Heart left ventricle (tissue), 16 donors: ENCODE results near the gene PERM1. TPM values are rescaled to one million over a fixed set of nuclear protein-coding genes. Genes with fewer than 3 reads are reported as not detected.
A peak's percentile ranks its signal among the peaks of the same experiment; 100 is the strongest.

Experiments used
- ATAC-seq, 4 donors: fragments of 200-7000 bp; cut with Tn5 transposase; one replicate each; pipeline ENCODE4 v1.9.1; 2020 to 2022; ENCODE audit warnings: moderate library complexity in 4 of 4, mild to moderate bottlenecking in 3 of 4, moderate number of reproducible peaks in 1 of 4
- DNase-seq, 5 donors: peaks; one replicate each; pipeline ENCODE4 v3.0.0-alpha.2; 2020
- H3K27ac ChIP-seq, 12 donors: fragments of 200-600 bp; sonication (generic) in 4 of 12; one replicate each; pipeline versions ENCODE4 v1.5.0 to v1.8.0; 2016 to 2022; ENCODE audit warnings: mild to moderate bottlenecking in 2 of 12
- H3K27me3 ChIP-seq, 9 donors: fragments of 200-600 bp; sonication (generic) in 2 of 9; one replicate each; pipeline versions ENCODE4 v1.5.1 to v1.8.0; 2016 to 2022; ENCODE audit warnings: mild to moderate bottlenecking in 3 of 9
- H3K36me3 ChIP-seq, 9 donors: fragments of 200-600 bp; sonication (generic) in 2 of 9; one replicate each; pipeline versions ENCODE4 v1.5.0 to v1.8.0; 2018 to 2022; ENCODE audit warnings: mild to moderate bottlenecking in 2 of 9
- H3K4me1 ChIP-seq, 12 donors: fragments of 200-600 bp; sonication (generic) in 4 of 12; one replicate each; pipeline versions ENCODE4 v1.5.0 to v1.8.0; 2016 to 2022; ENCODE audit warnings: mild to moderate bottlenecking in 3 of 12
- H3K4me3 ChIP-seq, 12 donors: fragments of 200-600 bp; sonication (generic) in 4 of 12; one replicate each; pipeline versions ENCODE4 v1.5.0 to v1.8.0; 2017 to 2022; ENCODE audit warnings: mild to moderate bottlenecking in 9 of 12, moderate library complexity in 4 of 12
- H3K9me3 ChIP-seq, 12 donors: fragments of 200-600 bp; sonication (generic) in 4 of 12; one replicate each; pipeline versions ENCODE4 v1.5.0 to v1.8.0; 2016 to 2022; ENCODE audit warnings: mild to moderate bottlenecking in 1 of 12
- CTCF ChIP-seq, 12 donors: fragments of 200-600 bp; sonication (generic) in 4 of 12; IDR thresholded peaks; one replicate each; pipeline versions ENCODE4 v1.5.0 to v1.8.0; 2018 to 2022; ENCODE audit warnings: antibody characterized with exemption in 12 of 12, mild to moderate bottlenecking in 5 of 12
- POLR2A ChIP-seq, 2 donors: fragments of 450-650 bp; IDR thresholded peaks; one replicate each; pipeline ENCODE4 v1.6.1; 2017; ENCODE audit warnings: antibody characterized with exemption in 2 of 2, mild to moderate bottlenecking in 2 of 2, moderate library complexity in 2 of 2
- WGBS, 4 donors: extraction: QIAGEN DNeasy Blood & Tissue Kit in 2 of 4; methylation state at CpG; one replicate each; pipeline versions ENCODE4 v1.1.5 to v1.1.7; 2013 to 2018; 5-methylcytosine and 5-hydroxymethylcytosine counted together
- intact Hi-C, 10 donors: fragments of 100-400 bp; cut with DNase I; formaldehyde crosslinking; loops; one replicate each; pipeline versions ENCODE4 v1.11.1 to v1.14.2; 2022
- polyA plus RNA-seq, 2 donors: library from polyadenylated mRNA; stranded (reverse); fragments of 200-250 nt; gene quantifications; one replicate each; pipeline ENCODE4 v1.2.3, GENCODE V29; 2013
- total RNA-seq, 9 donors: library from RNA; depleted of rRNA in 2 of 9; stranded (reverse); fragments of >200 nt in 2 of 9; fragmentation: NEBNext Ultra II Directional in 3 of 9; extraction: Animal tissue kit (Norgen Biotek cat#: 25700) in 3 of 9; gene quantifications; one replicate each; pipeline versions ENCODE4 v1.1.0 to v1.2.4, GENCODE V29; 2016 to 2023
- donor health status: ischemic (EF 13 %, LVEDD 7.1; RV severe dilation, severe dysfunction).
- donor health status: healthy with polysubstance abuse.
- donor health status: DM: no; HTN: yes; CAD: no.
- donor health status: DM: no; HTN: no; CAD: no.
- donor health status: ischemic (EF 25% LVEDD 6.9; RV normal size, moderate dysfunction).
- donor health status: ischemic (EF 25% LVEDD 5.7; RV mildly dilated, moderate dysfunction).
- donor health status: healthy.
- donor health status: DM: yes; HTN: yes; CAD: no.
- donor health status: ischemic (EF 35%, LVEDD 5.7; RV mildly dilated, moderate dysfunction).
- donor health status: nonischemic (EF 11% LVEDD 7.7; RV severe dilation, severe dysfunction).
- donor health status: DM: yes; HTN: yes; CAD: no.
- donor health status: PGD.
- donor health status: ischemic (EF 29% LVEDD 5.4; RV normal size, mild dysfunction).
- donor health status: nonischemic (EF 23%, LVEDD 6.1; RV moderate dilation, normal function).

The PERM1 gene
- total and polyA plus RNA-seq, 11 donors: 52.8 to 353 (median 104) TPM

- intact Hi-C loops: no loop called here
- peaks cover 0 to 21% (median 13%) of the 10 kb centered on the region in 12 donors for H3K4me1 ChIP-seq
- no peaks in the 10 kb centered on the region for H3K9me3 ChIP-seq
- no peak overlapping the region for H3K4me3 ChIP-seq
- H3K36me3 ChIP-seq: no peaks in the 10 kb centered on the region
- WGBS, 4 donors: 72 to 78% (median 75%) methylated on average over 39 to 40 of the region's 40 CpGs
- DNase-seq: no peak
- ATAC-seq: no peak
- TF ChIP-seq POLR2A (IDR thresholded peaks at IDR 0.05): no peak
- no peak for TF ChIP-seq CTCF (IDR thresholded peaks at IDR 0.05)
- H3K27me3 ChIP-seq: peaks cover 15 to 75% (median 37%) of the 10 kb centered on the region in 9 donors
- no peak overlapping the region for H3K27ac ChIP-seq
Measured at GRCh38 chr1:928825-929661, 52.9 kb downstream of the PERM1 start.

GRCh38 chr1:927748-928147, 54.1 kb downstream of the PERM1 start:
- Histone ChIP-seq H3K36me3 (no peaks in the 10 kb centered on the region), H3K4me1 (peaks cover 0 to 34% (median 20%) of the 10 kb centered on the region in 12 donors), H3K9me3 (no peaks in the 10 kb centered on the region), H3K4me3 (no peak overlapping the region), H3K27me3 (peaks cover 17 to 74% (median 30%) of the 10 kb centered on the region in 9 donors), H3K27ac (no peak overlapping the region)
- ATAC-seq: no peak
- TF ChIP-seq POLR2A (IDR thresholded peaks at IDR 0.05) (no peak), CTCF (IDR thresholded peaks at IDR 0.05) (no peak)
- 13 to 57% (median 50%) methylated on average over 5 to 10 of the region's 10 CpGs for WGBS, 4 donors
- DNase-seq: no peak
- intact Hi-C loops: no loop called here

- H3K9me3 ChIP-seq: no peaks in the 10 kb centered on the region
- intact Hi-C loops: no loop called here
- no peak for DNase-seq
- no peak overlapping the region for H3K4me3 ChIP-seq
- no peak overlapping the region for H3K27ac ChIP-seq
- H3K4me1 ChIP-seq: peaks cover 0 to 35% (median 20%) of the 10 kb centered on the region in 12 donors
- no peak for TF ChIP-seq CTCF (IDR thresholded peaks at IDR 0.05)
- no peak for TF ChIP-seq POLR2A (IDR thresholded peaks at IDR 0.05)
- peaks cover 21 to 74% (median 33%) of the 10 kb centered on the region in 9 donors for H3K27me3 ChIP-seq
- H3K36me3 ChIP-seq: no peaks in the 10 kb centered on the region
- WGBS, 4 donors: 47 to 79% (median 66%) methylated on average over 6 to 9 of the region's 9 CpGs
- no peak for ATAC-seq
Measured at GRCh38 chr1:927234-927633, 54.7 kb downstream of the PERM1 start.

GRCh38 chr1:925561-926421, 56.1 kb downstream of the PERM1 start:
- no peak for TF ChIP-seq POLR2A (IDR thresholded peaks at IDR 0.05)
- no peak for TF ChIP-seq CTCF (IDR thresholded peaks at IDR 0.05)
- Histone ChIP-seq H3K36me3 (no peaks in the 10 kb centered on the region), H3K27ac (no peak overlapping the region), H3K27me3 (peaks cover 21 to 80% (median 36%) of the 10 kb centered on the region in 9 donors), H3K4me3 (peak overlapping the region in 11 of 12 donors; percentile 16 to 71 (median 52)), H3K9me3 (no peaks in the 10 kb centered on the region), H3K4me1 (peaks cover 0 to 43% (median 26%) of the 10 kb centered on the region in 12 donors)
- intact Hi-C loops: no loop called here
- peak in 2 of 4 donors; percentile 33 to 34 for ATAC-seq
- 6 to 15% (median 7%) methylated on average over 12 to 65 of the region's 65 CpGs for WGBS, 4 donors
- peak in 1 of 5 donors; percentile 72 for DNase-seq
